ENCODE results near the gene ATP7B. TPM values are rescaled to one million over a fixed set of nuclear protein-coding genes. Genes with fewer than 3 reads are reported as not detected.

The ATP7B gene
- total and polyA plus RNA-seq, 8 donors: 2.0 to 6.0 (median 2.6) TPM

GRCh38 chr13:51935326-51936171, 75.7 kb downstream of the ATP7B start:
- DNase-seq (peak in 1 of 6 donors; percentile 31), ATAC-seq (peak in 3 of 4 donors; percentile 63 to 80 (median 77)), FAIRE-seq (no peak)
- WGBS, 2 donors: 69 to 73% methylated on average over 11 to 14 of the region's 14 CpGs
- no peak overlapping the region for H3K4me3 ChIP-seq
- peak in 2 of 4 donors; percentile 21 to 29 for TF ChIP-seq CTCF (IDR thresholded peaks at IDR 0.05)
- peaks cover 0 to 1% (median 0%) of the 10 kb centered on the region in 3 donors for H3K36me3 ChIP-seq
- H3K27ac ChIP-seq: no peak overlapping the region
- no peaks in the 10 kb centered on the region for H3K4me1 ChIP-seq
- no peaks in the 10 kb centered on the region for H3K27me3 ChIP-seq
- intact Hi-C loops (cut with DNase I): no loop called here
- H3K9me3 ChIP-seq: no peaks in the 10 kb centered on the region

- ATAC-seq: no peak
- Histone ChIP-seq H3K36me3 (no peaks in the 10 kb centered on the region), H3K27ac (no peak overlapping the region), H3K27me3 (no peaks in the 10 kb centered on the region), H3K4me1 (no peaks in the 10 kb centered on the region), H3K4me3 (no peak overlapping the region), H3K9me3 (no peaks in the 10 kb centered on the region)
- TF ChIP-seq CTCF (IDR thresholded peaks at IDR 0.05): no peak
- intact Hi-C loops (cut with DNase I): no loop called here
- no peak for DNase-seq
- WGBS, 2 donors: 89 to 93% methylated on average over 19 of the region's 19 CpGs
- FAIRE-seq: no peak
Measured at GRCh38 chr13:51934461-51935087, 76.7 kb downstream of the ATP7B start.

- intact Hi-C loops (cut with DNase I): no loop called here
- H3K27me3 ChIP-seq: no peaks in the 10 kb centered on the region
- no peak overlapping the region for H3K27ac ChIP-seq
- no peak for FAIRE-seq
- no peak overlapping the region for H3K4me3 ChIP-seq
- ATAC-seq: no peak
- no peaks in the 10 kb centered on the region for H3K36me3 ChIP-seq
- TF ChIP-seq CTCF (IDR thresholded peaks at IDR 0.05): no peak
- H3K9me3 ChIP-seq: no peaks in the 10 kb centered on the region
- 84 to 85% methylated on average over 14 of the region's 14 CpGs for WGBS, 2 donors
- no peaks in the 10 kb centered on the region for H3K4me1 ChIP-seq
- DNase-seq: no peak
Measured at GRCh38 chr13:51933466-51934058, 77.7 kb downstream of the ATP7B start.

GRCh38 chr13:51932231-51932630, 79.0 kb downstream of the ATP7B start:
- Histone ChIP-seq H3K9me3 (no peaks in the 10 kb centered on the region), H3K27ac (no peak overlapping the region), H3K4me3 (no peak overlapping the region), H3K27me3 (no peaks in the 10 kb centered on the region), H3K36me3 (no peaks in the 10 kb centered on the region), H3K4me1 (no peaks in the 10 kb centered on the region)
- no peak for FAIRE-seq
- TF ChIP-seq CTCF (IDR thresholded peaks at IDR 0.05): no peak
- WGBS, 2 donors: 96 to 98% methylated on average over 9 of the region's 9 CpGs
- no peak for ATAC-seq
- no peak for DNase-seq
- intact Hi-C loops (cut with DNase I): no loop called here

Data from pancreas (tissue), 10 donors.